ES-I3 (cell line): ENCODE data around the gene BTNL3.

ENCODE experiments used
- H3K36me3 ChIP-seq: 2 replicates; pipeline ENCODE4 v1.6.1; 2013; ENCODE audit warnings: mild to moderate bottlenecking, low read length, control low read depth, moderate library complexity; ENCODE audit not compliant: insufficient read depth
- H3K4me1 ChIP-seq: 2 replicates; pipeline ENCODE4 v1.6.1; 2013; ENCODE audit warnings: mild to moderate bottlenecking, control low read depth, low read length; ENCODE audit not compliant: insufficient read depth
- H3K9ac ChIP-seq: 2 replicates; pipeline ENCODE4 v1.6.1; 2013; ENCODE audit warnings: low read depth, mild to moderate bottlenecking, low read length, moderate library complexity
- H3K9me3 ChIP-seq: 2 replicates; pipeline ENCODE4 v1.6.1; 2013; ENCODE audit warnings: mild to moderate bottlenecking, low read length, moderate library complexity; ENCODE audit not compliant: control insufficient read depth, insufficient read depth

Gene BTNL3

DNA sequence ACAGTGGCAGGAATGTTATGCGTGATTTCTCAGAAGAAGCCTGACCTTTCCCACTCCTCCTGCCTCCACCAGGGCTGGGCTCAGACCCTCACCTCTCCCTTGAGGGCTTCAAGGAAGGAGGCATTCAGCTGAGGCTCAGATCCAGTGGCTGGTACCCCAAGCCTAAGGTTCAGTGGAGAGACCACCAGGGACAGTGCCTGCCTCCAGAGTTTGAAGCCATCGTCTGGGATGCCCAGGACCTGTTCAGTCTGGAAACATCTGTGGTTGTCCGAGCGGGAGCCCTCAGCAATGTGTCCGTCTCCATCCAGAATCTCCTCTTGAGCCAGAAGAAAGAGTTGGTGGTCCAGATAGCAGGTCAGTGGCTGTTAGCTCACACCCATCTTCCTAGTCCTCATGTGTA, 61.4 kb downstream of the BTNL3 start:
- no peak overlapping the region for H3K9ac ChIP-seq
- no peaks in the 10 kb centered on the region for H3K9me3 ChIP-seq
- H3K4me1 ChIP-seq = no peaks in the 10 kb centered on the region; the same call in none of the 2 replicates
- H3K36me3 ChIP-seq = no peaks in the 10 kb centered on the region

DNA sequence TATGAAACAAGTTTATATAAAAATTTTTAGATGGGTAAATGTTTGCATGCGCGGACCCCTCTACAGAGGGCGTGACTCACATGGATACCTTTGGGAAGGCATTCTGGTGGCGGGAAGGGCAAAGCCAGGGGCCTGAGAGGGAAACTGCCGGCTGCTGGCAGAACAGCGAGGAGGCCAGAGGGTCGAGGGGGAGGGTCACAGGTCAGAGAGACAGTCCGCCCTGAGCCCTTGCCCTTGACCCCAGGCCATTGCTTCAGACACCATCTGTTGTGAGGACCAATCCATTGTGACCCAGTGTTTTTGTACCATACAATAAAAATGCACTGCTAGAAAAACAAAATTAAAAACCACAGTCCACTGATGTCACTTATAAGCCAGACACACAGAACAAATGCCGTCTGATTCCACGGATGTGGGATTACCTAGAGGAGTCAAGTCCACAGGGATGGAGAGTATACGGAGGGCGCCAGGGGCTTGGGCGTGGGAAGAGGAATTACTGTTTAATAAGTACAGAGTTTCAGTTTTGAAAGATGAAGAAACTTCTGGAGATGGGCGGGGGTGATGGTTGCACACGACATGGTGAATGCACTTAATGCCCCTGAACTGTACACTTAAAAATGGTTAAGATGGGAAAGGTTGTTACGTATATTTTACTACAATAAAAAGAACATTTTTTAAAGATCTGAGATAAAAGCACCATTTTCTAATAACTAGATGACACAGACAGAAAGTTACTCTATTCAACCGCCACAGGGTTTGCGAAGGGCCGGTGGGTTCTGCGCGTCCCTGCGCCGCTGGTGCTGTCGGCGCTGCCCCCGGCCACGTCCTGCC, 63.4 kb downstream of the BTNL3 start:
- peak overlapping the region; percentile 26; the same call in 1 of the 2 replicates for H3K9ac ChIP-seq
- no peaks in the 10 kb centered on the region for H3K36me3 ChIP-seq
- no peaks in the 10 kb centered on the region for H3K9me3 ChIP-seq
- H3K4me1 ChIP-seq = no peaks in the 10 kb centered on the region; the same call in none of the 2 replicates

DNA sequence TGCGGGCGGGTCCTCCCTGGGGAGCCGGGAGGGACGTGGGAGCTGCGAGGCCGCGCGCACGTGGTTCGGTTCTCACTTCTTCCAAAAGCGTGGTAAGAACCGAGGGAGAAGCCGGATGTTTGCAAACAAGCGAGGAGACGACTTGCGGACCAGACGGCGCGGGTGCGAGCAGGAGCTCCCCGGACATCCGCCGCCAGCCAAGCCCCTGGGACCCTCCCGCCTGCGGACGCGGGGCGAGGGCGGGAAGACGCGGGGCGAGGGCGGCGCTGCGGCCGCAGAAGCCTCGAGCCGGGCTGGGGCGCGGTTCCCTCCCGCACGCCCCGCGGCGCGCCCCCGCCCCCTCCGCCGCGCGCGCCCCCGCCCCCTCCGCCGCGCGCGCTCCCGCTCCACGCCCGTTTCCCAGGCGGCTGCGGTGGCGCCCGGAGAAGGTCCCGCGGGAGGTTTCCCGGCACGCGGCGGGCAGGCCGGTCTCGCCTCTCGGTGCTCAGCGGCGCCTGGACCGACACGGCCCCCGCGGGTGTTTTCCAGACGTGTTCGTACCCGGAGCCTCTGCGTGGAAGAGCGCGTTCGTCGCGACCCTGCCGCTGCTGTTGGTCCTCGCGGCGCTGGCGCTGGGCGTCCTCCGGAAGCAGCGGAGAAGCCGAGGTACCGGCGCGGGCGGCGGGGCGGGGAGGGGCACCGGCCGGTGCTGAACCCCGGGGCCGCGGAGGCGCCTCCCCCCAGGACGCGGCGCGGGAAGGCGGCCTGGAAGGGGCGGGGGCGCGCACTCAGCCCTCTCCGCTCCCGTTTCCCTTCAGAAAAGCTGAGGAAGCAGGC, 64.2 kb downstream of the BTNL3 start:
- Histone ChIP-seq H3K9ac (peak overlapping the region; percentile 45; the same call in 1 of the 2 replicates), H3K4me1 (no peaks in the 10 kb centered on the region; the same call in none of the 2 replicates), H3K9me3 (no peaks in the 10 kb centered on the region), H3K36me3 (no peaks in the 10 kb centered on the region)

DNA sequence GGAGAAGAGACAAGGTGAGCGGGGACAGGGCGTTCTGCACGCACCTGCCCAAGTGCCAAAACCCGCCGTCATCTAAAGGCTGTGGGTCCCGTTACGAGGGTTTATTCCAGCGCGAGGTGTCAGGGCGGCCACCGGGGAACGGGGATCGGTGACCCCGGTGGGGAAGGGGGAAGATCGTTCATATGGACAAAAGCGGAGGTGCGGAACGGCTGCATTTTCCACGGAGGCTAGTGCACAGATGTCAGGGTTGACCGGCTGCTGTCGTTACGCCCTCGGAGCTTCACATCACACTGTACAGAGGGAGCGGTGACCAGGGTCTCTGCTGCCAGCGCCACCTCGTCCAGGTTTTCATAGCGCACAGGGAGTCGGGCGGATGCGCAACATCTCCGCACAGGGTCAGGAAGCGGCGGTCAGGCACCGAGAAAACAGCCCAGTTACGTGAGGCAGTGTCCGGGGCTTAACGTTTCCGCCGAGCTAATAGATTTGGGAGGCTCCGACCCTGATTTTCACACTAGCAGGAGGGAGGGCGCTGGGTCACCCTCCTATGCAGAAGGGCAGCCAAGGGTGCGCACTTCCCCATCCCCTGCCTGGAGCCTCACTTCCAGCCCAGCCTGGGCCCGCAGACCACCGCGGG, 65.0 kb downstream of the BTNL3 start:
- H3K4me1 ChIP-seq = no peaks in the 10 kb centered on the region; the same call in none of the 2 replicates
- no peaks in the 10 kb centered on the region for H3K36me3 ChIP-seq
- peak overlapping the region; percentile 45; the same call in 1 of the 2 replicates for H3K9ac ChIP-seq
- H3K9me3 ChIP-seq = no peaks in the 10 kb centered on the region

DNA sequence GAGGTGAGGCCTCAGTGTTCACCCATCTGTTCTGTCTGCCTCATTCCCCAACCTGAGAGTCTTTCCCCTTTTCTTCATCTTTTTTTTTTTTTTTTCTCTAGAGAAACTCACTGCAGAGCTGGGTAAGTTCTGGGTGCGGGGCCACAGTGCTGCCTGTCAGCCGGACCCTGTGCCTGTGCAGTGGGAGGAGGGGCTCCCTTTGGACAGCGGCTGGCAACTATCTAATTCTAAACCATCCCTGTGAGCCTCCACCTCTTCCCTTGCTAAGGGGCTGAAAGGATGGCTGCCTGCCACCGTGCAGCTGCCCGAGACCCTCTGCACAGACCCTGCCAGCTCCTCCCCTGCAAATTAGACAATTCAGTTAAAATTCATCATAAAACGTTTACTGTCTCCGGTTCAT, 65.5 kb downstream of the BTNL3 start:
- Histone ChIP-seq H3K36me3 (no peaks in the 10 kb centered on the region), H3K9ac (peak overlapping the region; percentile 45; the same call in 1 of the 2 replicates), H3K9me3 (no peaks in the 10 kb centered on the region), H3K4me1 (no peaks in the 10 kb centered on the region; the same call in none of the 2 replicates)

DNA sequence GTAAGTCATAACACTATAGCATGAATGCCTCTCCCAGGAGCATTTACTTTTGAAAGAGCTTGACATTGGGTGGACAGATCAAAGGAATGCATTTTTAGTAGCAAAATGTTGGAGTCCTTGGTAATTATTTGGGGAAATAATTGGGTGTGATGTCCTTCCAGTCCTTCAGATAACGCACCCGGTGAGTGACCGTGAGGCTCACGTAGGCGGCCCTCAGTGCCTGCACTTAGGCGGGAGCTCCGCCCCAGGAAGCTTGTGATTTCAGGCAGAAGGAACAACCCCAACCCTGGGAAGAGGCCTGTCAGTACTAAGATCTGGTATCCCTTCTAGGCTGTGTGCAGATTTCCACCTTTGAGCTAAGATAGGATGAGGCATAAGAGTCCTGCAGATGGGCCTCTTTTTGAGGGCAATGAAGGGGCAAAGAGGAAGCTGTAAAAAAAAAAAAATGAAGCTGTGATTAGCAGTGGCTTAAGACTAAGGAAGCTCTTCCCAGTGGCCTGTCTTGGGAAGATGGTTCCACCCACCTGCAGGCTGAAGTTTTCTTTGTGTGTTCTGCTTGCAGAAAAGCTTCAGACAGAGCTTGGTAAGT, 66.3 kb downstream of the BTNL3 start:
- H3K36me3 ChIP-seq = no peaks in the 10 kb centered on the region
- no peak overlapping the region for H3K9ac ChIP-seq
- H3K9me3 ChIP-seq = no peaks in the 10 kb centered on the region
- H3K4me1 ChIP-seq = no peaks in the 10 kb centered on the region; the same call in none of the 2 replicates
